Measurements from ENCODE around the gene SOX8.

Gene SOX8

GRCh38 chr16:995087-995486 is 13.5 kb downstream of the SOX8 start:
- no peak for TF ChIP-seq CTCF (IDR thresholded peaks at IDR 0.05; ENCODE audit: low read depth, low read length)
- no peak overlapping the region for H3K4me3 ChIP-seq (ENCODE audit: low read depth, low read length)

- no peak overlapping the region for H3K4me3 ChIP-seq (ENCODE audit: low read depth, low read length)
- no peak for TF ChIP-seq CTCF (IDR thresholded peaks at IDR 0.05; ENCODE audit: low read depth, low read length)
These were observed 14.2 kb downstream of the SOX8 start for GRCh38 chr16:995783-996182.

DNA sequence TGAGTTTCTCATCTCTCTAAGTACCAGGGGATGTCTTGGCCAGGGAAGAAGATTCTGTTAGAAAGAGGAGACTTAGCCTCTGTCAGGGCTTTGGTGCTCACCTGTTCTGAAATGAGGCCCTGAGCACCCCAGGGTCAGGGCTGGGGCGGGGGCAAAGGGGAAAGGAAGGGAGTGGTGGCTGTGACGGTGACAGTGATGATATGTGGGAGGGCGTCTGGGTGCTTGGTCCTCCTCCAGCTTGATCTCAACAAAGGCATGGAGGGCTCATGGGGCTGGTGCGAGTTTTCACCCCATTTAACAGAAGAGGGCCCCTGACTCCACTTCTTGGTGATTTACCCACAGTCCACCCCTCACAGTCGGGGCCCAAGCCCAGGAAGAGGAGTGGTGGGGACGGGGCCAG is 15.1 kb downstream of the SOX8 start:
- TF ChIP-seq CTCF (IDR thresholded peaks at IDR 0.05; ENCODE audit: low read depth, low read length), result no peak

GRCh38 chr16:997440-998051 is 16.0 kb downstream of the SOX8 start:
- H3K4me3 ChIP-seq (ENCODE audit: low read depth, low read length), result no peak overlapping the region
- TF ChIP-seq CTCF (IDR thresholded peaks at IDR 0.05; ENCODE audit: low read depth, low read length), result no peak

More for the DNA sequence above, 15.1 kb downstream of the SOX8 start:
- no peak overlapping the region for H3K4me3 ChIP-seq (ENCODE audit: low read depth, low read length)

DNA sequence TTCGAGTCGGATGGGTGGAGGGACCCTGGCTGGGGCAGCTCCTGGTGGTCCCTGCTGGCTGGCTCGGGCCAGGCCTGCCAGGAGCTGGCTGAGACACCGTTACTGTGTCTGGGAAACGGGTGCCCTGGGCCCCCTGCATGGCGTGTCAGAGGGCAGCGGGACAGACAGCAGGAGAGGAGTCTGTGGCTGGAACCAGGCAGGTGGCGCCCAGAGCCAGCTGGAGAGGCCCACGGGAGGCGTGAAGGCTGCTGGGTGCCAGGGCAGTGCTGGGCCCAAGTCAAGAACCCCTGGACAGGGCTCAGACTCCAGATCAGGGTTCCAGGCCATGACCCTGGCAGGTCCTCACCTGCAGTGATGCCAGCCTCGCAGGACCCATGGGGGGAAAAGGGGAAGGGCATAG is 16.6 kb downstream of the SOX8 start:
- TF ChIP-seq CTCF (IDR thresholded peaks at IDR 0.05; ENCODE audit: low read depth, low read length), result no peak
- H3K4me3 ChIP-seq (ENCODE audit: low read depth, low read length), result no peak overlapping the region

- no peak for TF ChIP-seq CTCF (IDR thresholded peaks at IDR 0.05; ENCODE audit: low read depth, low read length)
- no peak overlapping the region for H3K4me3 ChIP-seq (ENCODE audit: low read depth, low read length)
These were observed 17.0 kb downstream of the SOX8 start for GRCh38 chr16:998615-999014.

GRCh38 chr16:999677-1000076 is 18.1 kb downstream of the SOX8 start:
- no peak for TF ChIP-seq CTCF (IDR thresholded peaks at IDR 0.05; ENCODE audit: low read depth, low read length)
- no peak overlapping the region for H3K4me3 ChIP-seq (ENCODE audit: low read depth, low read length)

Measured in WI38 (cell line).